Testis (tissue), 2 donors: ENCODE measurements around the gene MPZL2.

Experiments
- CTCF ChIP-seq, 3 experiments: fragments of 450-650 bp in 2 of 3; fragments of 200-600 bp in 1 of 3; sonication (generic) in 1 of 3; IDR thresholded peaks; one replicate each; pipeline ENCODE4 v1.5.1; 2016 to 2019; ENCODE audit warnings: antibody characterized with exemption in 3 of 3, mild to moderate bottlenecking in 2 of 3, moderate library complexity in 1 of 3
- POLR2A ChIP-seq: fragments of 450-650 bp; IDR thresholded peaks from one replicate; pipeline ENCODE4 v1.6.1; 2017; ENCODE audit warnings: antibody characterized with exemption, mild to moderate bottlenecking, moderate library complexity

GRCh38 chr11:118234833-118235232 lies 29.3 kb downstream of the MPZL2 start:
- TF ChIP-seq CTCF (IDR thresholded peaks at IDR 0.05) = no peak
- no peak for TF ChIP-seq POLR2A
